Amniotic stem cell (primary cell): ENCODE measurements around the gene LRRC18.

ENCODE experiments used
- DNase-seq: peaks from one replicate; lab custom pipeline; 2025; lab: John Stamatoyannopoulos, UW

Gene LRRC18

GRCh38 chr10:48880016-48880705 is 59.5 kb downstream of the LRRC18 start:
- no peak for DNase-seq

GRCh38 chr10:48879451-48879850 is 60.2 kb downstream of the LRRC18 start:
- DNase-seq = no peak

- DNase-seq = no peak
Observed at GRCh38 chr10:48878091-48878490, 61.5 kb downstream of the LRRC18 start.

DNA sequence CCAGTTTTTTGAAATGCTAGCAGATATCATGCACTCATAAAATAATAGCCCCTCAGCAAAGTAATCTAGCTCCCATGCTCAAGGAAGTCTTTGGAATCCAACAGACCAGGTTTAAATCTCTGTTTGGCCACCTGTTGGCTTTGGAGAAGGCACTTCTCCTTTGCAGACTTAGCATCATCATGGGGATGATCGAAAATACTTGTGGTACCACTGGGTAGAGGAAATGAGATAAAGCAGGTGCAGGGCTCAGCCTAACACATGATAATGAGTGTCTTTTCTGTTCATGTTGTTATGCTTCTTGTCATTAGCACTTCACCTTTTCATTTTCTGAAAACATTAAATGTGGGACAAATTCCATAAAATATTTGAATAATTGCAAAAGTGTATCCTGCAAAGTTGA is 67.4 kb downstream of the LRRC18 start:
- no peak for DNase-seq
